Loucy (cell line): ENCODE results near the gene MCM9.

Experiments
- H2AFZ ChIP-seq: fragments of 200-600 bp; sonication (generic); 2 replicates; pipeline ENCODE4 v1.6.0; 2016; ENCODE audit warnings: antibody characterized with exemption, mild to moderate bottlenecking, low read length, moderate library complexity
- H3F3A ChIP-seq: fragments of 200-600 bp; 2 replicates; pipeline ENCODE4 v1.6.0; 2016; ENCODE audit warnings: antibody characterized with exemption, low read depth, mild to moderate bottlenecking
- H3K27me3 ChIP-seq: fragments of 200-600 bp; sonication (generic); 2 replicates; pipeline ENCODE4 v1.6.1; 2014; ENCODE audit warnings: low read length, mild to moderate bottlenecking; ENCODE audit not compliant: insufficient read depth, poor library complexity, severe bottlenecking
- H3K36me3 ChIP-seq: fragments of 200-600 bp; sonication (generic); 2 replicates; pipeline ENCODE4 v1.6.1; 2016; ENCODE audit warnings: low read length; ENCODE audit not compliant: insufficient read depth
- H3K4me1 ChIP-seq: fragments of 200-600 bp; sonication (generic); 2 replicates; pipeline ENCODE4 v1.5.1; 2014; ENCODE audit warnings: low read length, mild to moderate bottlenecking; ENCODE audit not compliant: insufficient read depth, poor library complexity, severe bottlenecking
- H3K4me2 ChIP-seq: fragments of 200-600 bp; sonication (generic); 2 replicates; pipeline ENCODE4 v1.6.0; 2014; ENCODE audit warnings: antibody characterized with exemption, low read length, low read depth, mild to moderate bottlenecking; ENCODE audit not compliant: poor library complexity, severe bottlenecking
- H3K4me3 ChIP-seq: fragments of 200-600 bp; sonication (generic); 2 replicates; pipeline ENCODE4 v1.5.1; 2014; ENCODE audit warnings: low read length, mild to moderate bottlenecking, mixed read lengths; ENCODE audit not compliant: poor library complexity, severe bottlenecking
- H3K79me2 ChIP-seq: fragments of 200-600 bp; sonication (generic); 2 replicates; pipeline ENCODE4 v1.6.1; 2014; ENCODE audit warnings: low read length; ENCODE audit not compliant: insufficient read depth
- H3K9ac ChIP-seq: fragments of 200-600 bp; sonication (generic); 2 replicates; pipeline ENCODE4 v1.6.0; 2014; ENCODE audit warnings: mild to moderate bottlenecking, low read depth, low read length, moderate library complexity; ENCODE audit not compliant: poor library complexity, severe bottlenecking
- H3K9me2 ChIP-seq: fragments of 200-600 bp; sonication (generic); replicated peaks from 2 replicates; pipeline ENCODE4 v1.6.1; 2016; ENCODE audit warnings: low read depth, low read length, mixed read lengths
- H3K9me3 ChIP-seq: fragments of 200-600 bp; sonication (generic); 2 replicates; pipeline ENCODE4 v1.6.1; 2014; ENCODE audit warnings: mild to moderate bottlenecking, antibody characterized with exemption, low read length, low read depth; ENCODE audit not compliant: insufficient read depth
- H4K20me1 ChIP-seq: fragments of 200-600 bp; sonication (generic); 2 replicates; pipeline ENCODE4 v1.6.0; 2014; ENCODE audit warnings: antibody characterized with exemption, low read length, mild to moderate bottlenecking; ENCODE audit not compliant: insufficient read depth, poor library complexity, severe bottlenecking
- CTCF ChIP-seq: fragments of 200-600 bp; sonication (generic); conservative IDR thresholded peaks from 2 replicates; pipeline ENCODE4 v1.5.1; 2014; ENCODE audit warnings: mild to moderate bottlenecking, antibody characterized with exemption, low read length
- EZH2phosphoT487 ChIP-seq: fragments of 200-600 bp; IDR thresholded peaks from 2 replicates; pipeline ENCODE4 v1.6.1; 2018; ENCODE audit warnings: antibody characterized with exemption, mild to moderate bottlenecking, moderate library complexity, borderline replicate concordance

The MCM9 gene

GRCh38 chr6:118786596-118787453 lies 148.1 kb downstream of the MCM9 start:
- no peak for TF ChIP-seq EZH2phosphoT487
- TF ChIP-seq CTCF = no peak
- Histone ChIP-seq H3K9ac (no peak overlapping the region), H2AFZ (no peak overlapping the region), H3K4me2 (no peak overlapping the region), H3K79me2 (no peaks in the 10 kb centered on the region), H4K20me1 (no peaks in the 10 kb centered on the region), H3K36me3 (no peaks in the 10 kb centered on the region), H3K4me3 (no peak overlapping the region), H3F3A (no peaks in the 10 kb centered on the region), H3K9me3 (no peaks in the 10 kb centered on the region), H3K9me2 (no peaks in the 10 kb centered on the region), H3K4me1 (peaks cover 9% of the 10 kb centered on the region), H3K27me3 (no peaks in the 10 kb centered on the region)

DNA sequence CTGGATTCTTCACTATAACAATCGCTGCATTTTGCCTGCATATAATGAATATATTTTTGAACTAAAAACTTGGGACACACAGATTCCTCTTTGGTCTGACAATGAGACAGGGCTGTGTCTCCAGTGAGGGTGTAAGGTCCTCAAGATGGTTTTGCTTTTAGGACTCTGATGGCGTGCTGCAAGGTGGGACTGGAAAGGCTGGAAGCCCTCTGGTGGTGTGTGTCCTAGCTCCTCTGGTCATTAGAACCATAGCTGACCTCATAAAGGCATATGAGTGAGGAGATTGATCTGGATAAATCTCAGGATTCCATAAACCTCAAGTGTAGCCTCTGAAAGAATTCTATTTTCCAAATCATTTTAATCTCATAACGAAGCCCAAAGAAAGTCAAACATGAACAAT lies 149.4 kb downstream of the MCM9 start:
- H4K20me1 ChIP-seq = no peaks in the 10 kb centered on the region
- H3K36me3 ChIP-seq = no peaks in the 10 kb centered on the region
- no peak overlapping the region for H3K9ac ChIP-seq
- H3K4me3 ChIP-seq = no peak overlapping the region
- peaks cover 9% of the 10 kb centered on the region for H3K4me1 ChIP-seq
- no peaks in the 10 kb centered on the region for H3K9me3 ChIP-seq
- H3K9me2 ChIP-seq = no peaks in the 10 kb centered on the region
- H2AFZ ChIP-seq = no peak overlapping the region
- TF ChIP-seq EZH2phosphoT487 (no peak), CTCF (no peak)
- no peaks in the 10 kb centered on the region for H3K79me2 ChIP-seq
- no peaks in the 10 kb centered on the region for H3K27me3 ChIP-seq
- no peak overlapping the region for H3K4me2 ChIP-seq
- H3F3A ChIP-seq = no peaks in the 10 kb centered on the region

DNA sequence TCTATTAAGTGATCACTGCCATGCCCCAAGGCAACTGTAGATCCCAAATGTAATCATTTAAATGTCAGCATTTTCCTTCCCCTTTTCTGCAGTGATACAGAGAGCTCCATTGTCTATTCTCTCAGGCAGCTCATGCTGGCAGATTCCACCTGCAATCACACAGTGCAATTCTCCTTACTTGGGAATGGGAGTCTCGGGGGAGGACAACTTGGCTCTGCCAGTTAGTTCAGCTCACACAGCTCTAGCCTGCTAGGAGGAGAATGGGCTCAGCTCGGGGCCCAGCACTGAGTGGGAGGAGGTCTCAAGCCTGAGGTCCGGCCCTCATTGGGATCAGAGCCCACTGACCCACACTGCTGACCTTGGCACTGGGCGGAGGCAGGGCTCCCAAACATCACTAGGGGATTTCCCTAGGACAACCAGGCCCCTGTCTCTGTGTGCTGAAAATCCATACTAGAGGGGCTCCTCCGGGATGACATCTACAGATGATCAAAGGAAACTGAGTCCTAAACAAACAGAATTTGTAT lies 150.3 kb downstream of the MCM9 start:
- Histone ChIP-seq H3K4me1 (peaks cover 9% of the 10 kb centered on the region), H3K9me2 (no peaks in the 10 kb centered on the region), H3K4me2 (no peak overlapping the region), H3K4me3 (no peak overlapping the region), H3K79me2 (no peaks in the 10 kb centered on the region), H3K27me3 (no peaks in the 10 kb centered on the region), H3K36me3 (no peaks in the 10 kb centered on the region), H3K9ac (no peak overlapping the region), H4K20me1 (no peaks in the 10 kb centered on the region), H3K9me3 (no peaks in the 10 kb centered on the region), H3F3A (no peaks in the 10 kb centered on the region), H2AFZ (no peak overlapping the region)
- TF ChIP-seq EZH2phosphoT487 (no peak), CTCF (no peak)
